Right lobe of liver (tissue), 4 donors: ENCODE measurements around the gene CDC123.

Experiments used
- CTCF ChIP-seq, 4 donors: fragments of 200-600 bp in 3 of 4; fragments of 450-650 bp in 1 of 4; IDR thresholded peaks; one replicate each; pipeline versions ENCODE4 v1.5.1 to v1.8.0; 2016 to 2022; ENCODE audit warnings: antibody characterized with exemption in 4 of 4, mild to moderate bottlenecking in 2 of 4
- POLR2A ChIP-seq: fragments of 450-650 bp; IDR thresholded peaks from one replicate; pipeline ENCODE4 v1.6.1; 2017; ENCODE audit warnings: antibody characterized with exemption, mild to moderate bottlenecking
- donor health status: DM: no; HTN: no; CAD: no.
- donor health status: DM: no; HTN: no; CAD: no.
- donor health status: DM: no; HTN: yes; CAD: no.

- TF ChIP-seq CTCF (IDR thresholded peaks at IDR 0.05) = no peak
- TF ChIP-seq POLR2A = no peak
Observed at GRCh38 chr10:12213621-12214020, 17.6 kb downstream of the CDC123 start.
